HL-60/S4 (cell line): ENCODE results near the gene DNMT3B.
"Not testable (repeated sequence)": the region's sequence is repeated elsewhere in the genome, so short reads cannot be mapped to it uniquely, and the experiment has no call there.

Experiments used
- in situ Hi-C: fragments of 300-500 bp; cut with MboI; formaldehyde crosslinking; loops from 2 replicates; pipeline ENCODE4 v1.14.3; 2022; ENCODE audit warnings: low sequenced_read_pairs

Gene DNMT3B

GRCh38 chr20:32762754-32763201 lies 593 bp downstream of the DNMT3B start:
- in situ Hi-C loops: no loop called here

GRCh38 chr20:32763202-32764004 lies 1.2 kb downstream of the DNMT3B start:
- in situ Hi-C loops: no loop called here

- in situ Hi-C loops: no loop called here
These were observed 2.1 kb downstream of the DNMT3B start for GRCh38 chr20:32764005-32764960.

- in situ Hi-C loops: not testable (repeated sequence)
These were observed 3.2 kb downstream of the DNMT3B start for GRCh38 chr20:32765230-32765875.

- in situ Hi-C loops: no loop called here
These were observed 5.4 kb downstream of the DNMT3B start for GRCh38 chr20:32767418-32768198.

- in situ Hi-C loops: no loop called here
These were observed 9.9 kb downstream of the DNMT3B start for GRCh38 chr20:32772046-32772445.

GRCh38 chr20:32773223-32773622 lies 11.0 kb downstream of the DNMT3B start:
- in situ Hi-C loops: no loop called here

GRCh38 chr20:32773855-32774254 lies 11.7 kb downstream of the DNMT3B start:
- in situ Hi-C loops: no loop called here

GRCh38 chr20:32775336-32775991 lies 13.3 kb downstream of the DNMT3B start:
- in situ Hi-C loops: loop anchor here (5.0 to 25.0 kb wide), 2 partner anchors 103 to 237 kb away; partner anchors contain the start of genes BPIFB2, C20orf203 and SUN5

GRCh38 chr20:32777177-32777956 lies 15.2 kb downstream of the DNMT3B start:
- in situ Hi-C loops: loop anchor here (5.0 to 25.0 kb wide), 2 partner anchors 105 to 235 kb away; partner anchors contain the start of genes BPIFB2, C20orf203 and SUN5

GRCh38 chr20:32779500-32780211 lies 17.5 kb downstream of the DNMT3B start:
- in situ Hi-C loops: loop anchor here (5.0 to 25.0 kb wide), 3 partner anchors 107 to 233 kb away; partner anchors contain the start of genes BPIFB2, C20orf203 and SUN5

- in situ Hi-C loops: loop anchor here (10.0 to 25.0 kb wide), 2 partner anchors 115 to 232 kb away; partner anchors contain the start of genes BPIFB2 and SUN5
These were observed 18.1 kb downstream of the DNMT3B start for GRCh38 chr20:32780278-32780677.

GRCh38 chr20:32780749-32781655 lies 18.8 kb downstream of the DNMT3B start:
- in situ Hi-C loops: loop anchor here (10.0 to 25.0 kb wide), 2 partner anchors 114 to 231 kb away; partner anchors contain the start of genes BPIFB2 and SUN5

GRCh38 chr20:32784369-32785080 lies 22.3 kb downstream of the DNMT3B start:
- in situ Hi-C loops: loop anchor here (10.0 to 25.0 kb wide), 2 partner anchors 110 to 228 kb away; partner anchors contain the start of genes BPIFB2 and SUN5

GRCh38 chr20:32786059-32786760 lies 24.0 kb downstream of the DNMT3B start:
- in situ Hi-C loops: loop anchor here (10.0 to 25.0 kb wide), 2 partner anchors 109 to 226 kb away; partner anchors contain the start of genes BPIFB2 and SUN5
